ENCODE data around the gene ADGRF5.

ADGRF5 gene

DNA sequence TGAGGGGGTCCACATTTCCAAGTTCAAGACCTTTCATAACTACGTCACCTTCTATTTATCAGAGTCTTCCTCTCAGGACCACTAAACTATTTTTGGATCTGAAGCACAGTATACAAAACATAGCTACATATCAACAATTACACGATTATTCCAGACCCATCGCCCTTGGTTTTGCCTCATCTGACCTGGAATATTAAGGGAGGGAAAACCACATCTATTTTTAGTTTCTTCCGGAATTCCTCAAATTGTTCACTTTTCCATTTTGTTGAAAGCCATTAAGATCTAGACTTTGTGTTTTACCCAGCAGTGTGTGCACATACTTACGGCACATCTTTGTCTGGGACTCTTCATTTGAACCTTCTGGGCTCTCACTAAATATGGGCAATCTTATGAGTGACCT lies 12.0 kb upstream of the ADGRF5 start:
- TF ChIP-seq, protein P1, sequence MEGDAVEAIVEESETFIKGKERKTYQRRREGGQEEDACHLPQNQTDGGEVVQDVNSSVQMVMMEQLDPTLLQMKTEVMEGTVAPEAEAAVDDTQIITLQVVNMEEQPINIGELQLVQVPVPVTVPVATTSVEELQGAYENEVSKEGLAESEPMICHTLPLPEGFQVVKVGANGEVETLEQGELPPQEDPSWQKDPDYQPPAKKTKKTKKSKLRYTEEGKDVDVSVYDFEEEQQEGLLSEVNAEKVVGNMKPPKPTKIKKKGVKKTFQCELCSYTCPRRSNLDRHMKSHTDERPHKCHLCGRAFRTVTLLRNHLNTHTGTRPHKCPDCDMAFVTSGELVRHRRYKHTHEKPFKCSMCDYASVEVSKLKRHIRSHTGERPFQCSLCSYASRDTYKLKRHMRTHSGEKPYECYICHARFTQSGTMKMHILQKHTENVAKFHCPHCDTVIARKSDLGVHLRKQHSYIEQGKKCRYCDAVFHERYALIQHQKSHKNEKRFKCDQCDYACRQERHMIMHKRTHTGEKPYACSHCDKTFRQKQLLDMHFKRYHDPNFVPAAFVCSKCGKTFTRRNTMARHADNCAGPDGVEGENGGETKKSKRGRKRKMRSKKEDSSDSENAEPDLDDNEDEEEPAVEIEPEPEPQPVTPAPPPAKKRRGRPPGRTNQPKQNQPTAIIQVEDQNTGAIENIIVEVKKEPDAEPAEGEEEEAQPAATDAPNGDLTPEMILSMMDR (IDR thresholded peaks at IDR 0.05; ENCODE audit: low read depth, low read length, poor library complexity, severe bottlenecking): no peak
- TF ChIP-seq EZH2phosphoT487 (IDR thresholded peaks at IDR 0.05; ENCODE audit: borderline replicate concordance, low read length): no peak
- Histone ChIP-seq H3K36me3 (ENCODE audit: control insufficient read depth, low read length) (no peaks in the 10 kb centered on the region), H3K27ac (ENCODE audit: low read depth, low read length) (no peak overlapping the region), H3K4me1 (ENCODE audit: control insufficient read depth, low read length) (no peaks in the 10 kb centered on the region), H4K20me1 (ENCODE audit: control insufficient read depth, insufficient read depth, low read depth, low read length) (no peaks in the 10 kb centered on the region), H3F3A (ENCODE audit: control insufficient read depth, insufficient read depth) (no peaks in the 10 kb centered on the region), H3K79me2 (ENCODE audit: control insufficient read depth, low read length) (no peaks in the 10 kb centered on the region), H3K27me3 (ENCODE audit: control insufficient read depth, low read length) (no peaks in the 10 kb centered on the region), H3K9me2 (replicated peaks; ENCODE audit: control insufficient read depth, low read length) (no peaks in the 10 kb centered on the region), H3K4me3 (ENCODE audit: low read length) (no peak overlapping the region), H3K4me2 (ENCODE audit: low read length) (no peak overlapping the region), H3K9me3 (ENCODE audit: control insufficient read depth, insufficient read depth, low read length) (no peaks in the 10 kb centered on the region)

DNA sequence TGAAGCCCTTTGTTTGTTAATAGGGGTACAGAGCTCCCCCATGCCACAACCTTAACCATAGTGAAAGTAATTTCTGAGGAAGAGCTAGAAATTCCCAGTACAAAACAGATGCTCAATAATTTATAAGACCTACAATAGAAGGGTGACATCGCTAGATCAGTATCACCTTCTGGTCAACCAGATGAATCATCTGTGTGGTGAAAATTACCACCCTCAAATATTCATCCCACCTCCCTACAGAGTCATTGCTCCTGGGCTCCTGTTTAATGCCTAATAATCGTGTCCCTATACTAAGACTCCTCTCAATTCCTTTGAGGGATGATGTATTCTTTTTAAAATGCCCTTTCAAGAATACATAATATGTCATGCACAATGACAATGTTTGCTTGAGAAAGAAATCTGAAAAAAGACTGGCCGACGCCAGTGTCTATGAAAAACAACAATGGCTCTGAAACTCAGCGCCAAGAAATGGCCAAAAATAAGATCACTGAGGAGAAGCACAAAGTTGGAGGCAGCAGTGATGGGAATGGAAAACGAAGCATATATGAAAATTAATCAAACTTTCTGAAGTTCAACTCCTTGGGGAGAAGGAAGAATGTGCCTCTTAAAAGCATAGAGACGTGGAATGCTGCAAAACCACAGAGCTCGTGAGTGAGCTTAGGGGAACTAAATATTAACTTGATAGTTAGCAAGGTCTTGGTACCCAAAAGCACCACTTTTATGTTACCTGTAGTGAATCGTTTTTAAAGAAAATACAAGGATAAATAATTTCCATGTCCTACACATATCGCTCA lies 11.0 kb upstream of the ADGRF5 start:
- H3K27ac ChIP-seq (ENCODE audit: low read depth, low read length): no peak overlapping the region
- no peaks in the 10 kb centered on the region for H3K27me3 ChIP-seq (ENCODE audit: control insufficient read depth, low read length)
- no peaks in the 10 kb centered on the region for H3K9me2 ChIP-seq (replicated peaks; ENCODE audit: control insufficient read depth, low read length)
- H4K20me1 ChIP-seq (ENCODE audit: control insufficient read depth, insufficient read depth, low read depth, low read length): no peaks in the 10 kb centered on the region
- no peak overlapping the region for H3K4me2 ChIP-seq (ENCODE audit: low read length)
- H3F3A ChIP-seq (ENCODE audit: control insufficient read depth, insufficient read depth): no peaks in the 10 kb centered on the region
- H3K9me3 ChIP-seq (ENCODE audit: control insufficient read depth, insufficient read depth, low read length): no peaks in the 10 kb centered on the region
- no peak for TF ChIP-seq EZH2phosphoT487 (IDR thresholded peaks at IDR 0.05; ENCODE audit: borderline replicate concordance, low read length)
- TF ChIP-seq, protein P1 (IDR thresholded peaks at IDR 0.05; ENCODE audit: low read depth, low read length, poor library complexity, severe bottlenecking): no peak
- no peaks in the 10 kb centered on the region for H3K79me2 ChIP-seq (ENCODE audit: control insufficient read depth, low read length)
- H3K4me3 ChIP-seq (ENCODE audit: low read length): no peak overlapping the region
- H3K36me3 ChIP-seq (ENCODE audit: control insufficient read depth, low read length): no peaks in the 10 kb centered on the region
- H3K4me1 ChIP-seq (ENCODE audit: control insufficient read depth, low read length): no peaks in the 10 kb centered on the region

DNA sequence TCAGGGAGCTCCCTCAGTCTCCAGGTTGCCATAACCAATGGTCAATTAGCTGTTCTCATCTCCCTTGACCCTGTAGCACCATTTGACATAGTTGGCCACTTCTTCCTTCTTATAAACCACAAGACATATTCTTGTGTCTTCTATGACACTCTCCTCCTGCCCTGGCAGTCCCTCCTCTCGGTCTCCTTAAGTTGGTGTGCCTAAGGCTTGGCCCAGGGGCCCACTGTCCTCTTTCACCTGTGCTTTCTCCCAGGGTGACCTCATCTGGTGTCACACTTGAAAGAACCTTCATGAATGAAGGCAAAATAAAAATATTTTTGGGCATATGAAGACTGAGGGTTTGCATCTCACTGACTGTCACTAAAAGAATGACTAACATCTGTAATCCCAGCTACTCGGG lies 9.7 kb upstream of the ADGRF5 start:
- H3K36me3 ChIP-seq (ENCODE audit: control insufficient read depth, low read length): no peaks in the 10 kb centered on the region
- no peak overlapping the region for H3K4me3 ChIP-seq (ENCODE audit: low read length)
- no peaks in the 10 kb centered on the region for H3K9me2 ChIP-seq (replicated peaks; ENCODE audit: control insufficient read depth, low read length)
- no peaks in the 10 kb centered on the region for H4K20me1 ChIP-seq (ENCODE audit: control insufficient read depth, insufficient read depth, low read depth, low read length)
- H3K79me2 ChIP-seq (ENCODE audit: control insufficient read depth, low read length): no peaks in the 10 kb centered on the region
- H3K9me3 ChIP-seq (ENCODE audit: control insufficient read depth, insufficient read depth, low read length): no peaks in the 10 kb centered on the region
- H3K27me3 ChIP-seq (ENCODE audit: control insufficient read depth, low read length): no peaks in the 10 kb centered on the region
- TF ChIP-seq EZH2phosphoT487 (IDR thresholded peaks at IDR 0.05; ENCODE audit: borderline replicate concordance, low read length): no peak
- TF ChIP-seq, protein P1 (IDR thresholded peaks at IDR 0.05; ENCODE audit: low read depth, low read length, poor library complexity, severe bottlenecking): no peak
- H3K4me2 ChIP-seq (ENCODE audit: low read length): no peak overlapping the region
- no peaks in the 10 kb centered on the region for H3K4me1 ChIP-seq (ENCODE audit: control insufficient read depth, low read length)
- H3K27ac ChIP-seq (ENCODE audit: low read depth, low read length): no peak overlapping the region
- H3F3A ChIP-seq (ENCODE audit: control insufficient read depth, insufficient read depth): no peaks in the 10 kb centered on the region
